Measurements from ENCODE around the gene DNAJB6. TPM values are rescaled to one million over a fixed set of nuclear protein-coding genes. Genes with fewer than 3 reads are reported as not detected.

DNAJB6 gene
- total and polyA plus RNA-seq, 2 donors (not counting 3 experiments of a cell fraction or from before 2014, with no cell fraction given): 69.6 to 135 TPM

GRCh38 chr7:157433628-157434027 lies 96.8 kb downstream of the DNAJB6 start:
- Histone ChIP-seq H3K9me3 (replicated peaks; ENCODE audit: control insufficient read depth, insufficient read depth, low read length) (no peaks in the 10 kb centered on the region), H4K20me1 (replicated peaks; ENCODE audit: control insufficient read depth, extremely low read depth, insufficient read depth, low read length) (no peaks in the 10 kb centered on the region), H3K9me1 (replicated peaks; ENCODE audit: control insufficient read depth, extremely low read depth, insufficient read depth, low read length) (no peaks in the 10 kb centered on the region), H3K4me2 (ENCODE audit: insufficient read depth, low read length) (no peak overlapping the region), H3K9ac (replicated peaks; ENCODE audit: extremely low read depth, insufficient read depth, low read length) (no peak overlapping the region), H3K79me2 (ENCODE audit: control insufficient read depth, insufficient read depth, low read length) (no peaks in the 10 kb centered on the region), H3K27me3 (ENCODE audit: control insufficient read depth in 2 of 2, insufficient read depth in 2 of 2, low read length in 2 of 2) (no peaks in the 10 kb centered on the region), H2AFZ (ENCODE audit: low read depth, low read length) (no peak overlapping the region), H3K4me3 (replicated peaks in 1 of 3; ENCODE audit: insufficient read depth in 1 of 3, low read depth in 1 of 3, low read length in 3 of 3) (no peak overlapping the region), H3K27ac (ENCODE audit: insufficient read depth, low read depth, low read length) (no peak overlapping the region), H3K4me1 (ENCODE audit: control insufficient read depth, extremely low read depth, insufficient read depth, low read length) (peaks cover 2% of the 10 kb centered on the region), H3K36me3 (ENCODE audit: control insufficient read depth in 2 of 2, extremely low read depth in 1 of 2, insufficient read depth in 2 of 2, low read length in 2 of 2) (no peaks in the 10 kb centered on the region)
- intact Hi-C loops (cut with micrococcal nuclease) (loop anchor here (1.0 to 5.0 kb wide), 5 partner anchors 41 to 1214 kb away; no protein-coding TSS in a partner anchor), dilution Hi-C loops (cut with MboI; ENCODE audit: extremely low pct_ligation_motif_present, low sequenced_read_pairs) (no loop called here)
- TF ChIP-seq EZH2 (IDR thresholded peaks at IDR 0.05; ENCODE audit: borderline replicate concordance, low read depth, low read length, severe bottlenecking) (no peak), MYC (IDR thresholded peaks at IDR 0.05; ENCODE audit: low read depth, low read length) (no peak), POLR2AphosphoS5 (IDR thresholded peaks at IDR 0.05; ENCODE audit: insufficient read depth, low read depth, low read length) (no peak), JUN (IDR thresholded peaks at IDR 0.05; ENCODE audit: borderline replicate concordance, insufficient read depth, insufficient read length, low read depth) (no peak), MAX (IDR thresholded peaks at IDR 0.05; ENCODE audit: insufficient read depth, insufficient read length) (no peak), POLR2A (IDR thresholded peaks at IDR 0.05; ENCODE audit: low read depth, low read length) (no peak), GATA2 (IDR thresholded peaks at IDR 0.05; ENCODE audit: insufficient read depth, insufficient read length, low read depth, low read length) (no peak), CTCF (IDR thresholded peaks at IDR 0.05; ENCODE audit: extremely low read depth in 1 of 2, insufficient read depth in 1 of 2, low read depth in 1 of 2, low read length in 2 of 2) (no peak), FOS (IDR thresholded peaks at IDR 0.05; ENCODE audit: borderline replicate concordance, insufficient read depth, low read length) (no peak)
- FAIRE-seq: no peak
- ChIA-PET CTCF (no interaction called here), POLR2A (no interaction called here)
- DNase-seq (ENCODE audit: low read depth, low spot score): no peak
- BruUV-seq (replicated peaks): no TSS peak
